OCI-LY1 (cell line): ENCODE data around the gene PBX3.

Source experiments
- H2AFZ ChIP-seq: fragments of 200-600 bp; sonication (generic), shearing (Covaris generic); 2 replicates; pipeline ENCODE4 v1.6.0; 2014; ENCODE audit warnings: antibody characterized with exemption, mild to moderate bottlenecking, low read length
- H3F3A ChIP-seq: fragments of 200-600 bp; sonication (generic), shearing (Covaris generic); 2 replicates; pipeline ENCODE4 v1.6.0; 2014; ENCODE audit warnings: mild to moderate bottlenecking, antibody characterized with exemption, low read length, moderate library complexity; ENCODE audit not compliant: insufficient read depth
- H3K27ac ChIP-seq: fragments of 200-600 bp; sonication (generic); 2 replicates; pipeline ENCODE4 v1.5.1; 2014; ENCODE audit warnings: low read length, mixed run types, mild to moderate bottlenecking, low read depth; ENCODE audit not compliant: poor library complexity, severe bottlenecking
- H3K27me3 ChIP-seq: fragments of 200-600 bp; sonication (generic); 2 replicates; pipeline ENCODE4 v1.6.0; 2014; ENCODE audit warnings: antibody characterized with exemption, mild to moderate bottlenecking, low read length, moderate library complexity; ENCODE audit not compliant: insufficient read depth
- H3K36me3 ChIP-seq: fragments of 200-600 bp; sonication (generic); 2 replicates; pipeline ENCODE4 v1.6.1; 2014; ENCODE audit warnings: mild to moderate bottlenecking, antibody characterized with exemption, low read length, moderate library complexity, mixed read lengths; ENCODE audit not compliant: insufficient read depth
- H3K4me1 ChIP-seq: fragments of 200-600 bp; sonication (generic); 2 replicates; pipeline ENCODE4 v1.5.1; 2014; ENCODE audit warnings: mild to moderate bottlenecking, low read length, moderate library complexity; ENCODE audit not compliant: insufficient read depth, severe bottlenecking
- H3K4me2 ChIP-seq: fragments of 200-600 bp; sonication (generic), shearing (Covaris generic); 2 replicates; pipeline ENCODE4 v1.6.1; 2014; ENCODE audit warnings: low read length
- H3K4me3 ChIP-seq: fragments of 200-600 bp; sonication (generic); 2 replicates; pipeline ENCODE4 v1.5.1; 2014; ENCODE audit warnings: low read length, low read depth, mild to moderate bottlenecking, mixed read lengths; ENCODE audit not compliant: poor library complexity, severe bottlenecking
- H3K79me2 ChIP-seq: fragments of 200-600 bp; shearing (Covaris generic); 2 replicates; pipeline ENCODE4 v1.6.1; 2016; ENCODE audit warnings: mixed run types, low read length, mixed read lengths; ENCODE audit not compliant: insufficient read depth
- H3K9ac ChIP-seq: fragments of 200-600 bp; sonication (generic), shearing (Covaris generic); 2 replicates; pipeline ENCODE4 v1.6.1; 2014; ENCODE audit warnings: mild to moderate bottlenecking, low read length, mixed read lengths
- H3K9me2 ChIP-seq: fragments of 200-600 bp; sonication (generic), shearing (Covaris generic); 2 replicates; pipeline ENCODE4 v1.6.1; 2014; ENCODE audit warnings: low read depth, mild to moderate bottlenecking, low read length, mixed read lengths
- H3K9me3 ChIP-seq: fragments of 200-600 bp; shearing (Covaris generic); 2 replicates; pipeline ENCODE4 v1.6.1; 2014; ENCODE audit warnings: low read length, mixed read lengths
- H4K20me1 ChIP-seq: fragments of 200-600 bp; sonication (generic), shearing (Covaris generic); 2 replicates; pipeline ENCODE4 v1.6.0; 2016; ENCODE audit warnings: mild to moderate bottlenecking, low read length; ENCODE audit not compliant: insufficient read depth
- EZH2 ChIP-seq: fragments of 200-600 bp; sonication (generic), shearing (Covaris generic); IDR thresholded peaks from 2 replicates; pipeline ENCODE4 v1.8.0; 2017; ENCODE audit warnings: borderline replicate concordance, mixed run types, mild to moderate bottlenecking, antibody characterized with exemption, low read length, moderate library complexity, mixed read lengths
- TF ChIP-seq, protein P1 (sequence below): fragments of 200-600 bp; sonication (generic), shearing (Covaris generic); IDR thresholded peaks from 2 replicates; pipeline ENCODE4 v1.5.1; 2017; ENCODE audit warnings: mild to moderate bottlenecking, antibody characterized with exemption, low read length, moderate library complexity, mixed read lengths

Gene PBX3

DNA sequence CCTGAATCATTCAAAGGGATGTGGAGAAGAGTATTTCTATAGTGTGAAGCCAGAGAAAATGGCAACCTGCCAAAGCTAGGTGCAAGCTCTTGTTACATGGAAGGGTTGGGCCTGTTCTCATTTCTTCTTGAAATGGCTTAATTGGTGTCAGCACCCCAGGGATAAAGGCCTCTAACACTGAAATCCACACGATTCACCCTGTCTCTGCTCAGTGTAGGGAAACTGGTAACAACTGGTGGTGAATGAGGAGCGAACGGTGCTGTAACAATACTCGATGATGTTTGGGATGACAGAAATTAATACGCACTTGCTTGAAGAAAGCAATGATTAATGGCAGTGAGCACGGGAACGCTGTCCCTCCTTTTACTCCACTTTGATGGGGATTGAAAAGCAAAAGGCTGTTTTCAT, 16.2 kb downstream of the PBX3 start:
- Histone ChIP-seq H3K9me2 (no peaks in the 10 kb centered on the region), H3K9ac (no peak overlapping the region), H3K4me3 (no peak overlapping the region), H3K9me3 (no peaks in the 10 kb centered on the region), H3F3A (0 out of 2 replicates have a peak, but pooled peaks cover 3% of the 10 kb centered on the region), H3K27me3 (no peaks in the 10 kb centered on the region), H3K4me2 (no peak overlapping the region), H3K27ac (no peak overlapping the region), H4K20me1 (no peaks in the 10 kb centered on the region), H3K79me2 (peaks cover 16% of the 10 kb centered on the region; the same call in 1 of the 2 replicates), H3K4me1 (peaks cover 30% of the 10 kb centered on the region), H2AFZ (no peak overlapping the region), H3K36me3 (no peaks in the 10 kb centered on the region)
- no peak for TF ChIP-seq EZH2
- TF ChIP-seq, protein P1, sequence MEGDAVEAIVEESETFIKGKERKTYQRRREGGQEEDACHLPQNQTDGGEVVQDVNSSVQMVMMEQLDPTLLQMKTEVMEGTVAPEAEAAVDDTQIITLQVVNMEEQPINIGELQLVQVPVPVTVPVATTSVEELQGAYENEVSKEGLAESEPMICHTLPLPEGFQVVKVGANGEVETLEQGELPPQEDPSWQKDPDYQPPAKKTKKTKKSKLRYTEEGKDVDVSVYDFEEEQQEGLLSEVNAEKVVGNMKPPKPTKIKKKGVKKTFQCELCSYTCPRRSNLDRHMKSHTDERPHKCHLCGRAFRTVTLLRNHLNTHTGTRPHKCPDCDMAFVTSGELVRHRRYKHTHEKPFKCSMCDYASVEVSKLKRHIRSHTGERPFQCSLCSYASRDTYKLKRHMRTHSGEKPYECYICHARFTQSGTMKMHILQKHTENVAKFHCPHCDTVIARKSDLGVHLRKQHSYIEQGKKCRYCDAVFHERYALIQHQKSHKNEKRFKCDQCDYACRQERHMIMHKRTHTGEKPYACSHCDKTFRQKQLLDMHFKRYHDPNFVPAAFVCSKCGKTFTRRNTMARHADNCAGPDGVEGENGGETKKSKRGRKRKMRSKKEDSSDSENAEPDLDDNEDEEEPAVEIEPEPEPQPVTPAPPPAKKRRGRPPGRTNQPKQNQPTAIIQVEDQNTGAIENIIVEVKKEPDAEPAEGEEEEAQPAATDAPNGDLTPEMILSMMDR: no peak

GRCh38 chr9:125764198-125764597, 17.0 kb downstream of the PBX3 start:
- Histone ChIP-seq H3K9me2 (no peaks in the 10 kb centered on the region), H3K27me3 (no peaks in the 10 kb centered on the region), H3K9me3 (no peaks in the 10 kb centered on the region), H3K79me2 (peaks cover 16% of the 10 kb centered on the region; the same call in 1 of the 2 replicates), H2AFZ (no peak overlapping the region), H3K36me3 (no peaks in the 10 kb centered on the region), H3K4me3 (no peak overlapping the region), H4K20me1 (no peaks in the 10 kb centered on the region), H3F3A (0 out of 2 replicates have a peak, but pooled peaks cover 3% of the 10 kb centered on the region), H3K27ac (no peak overlapping the region), H3K4me2 (no peak overlapping the region), H3K4me1 (peaks cover 22% of the 10 kb centered on the region), H3K9ac (no peak overlapping the region)
- TF ChIP-seq, protein P1: no peak
- TF ChIP-seq EZH2: no peak

DNA sequence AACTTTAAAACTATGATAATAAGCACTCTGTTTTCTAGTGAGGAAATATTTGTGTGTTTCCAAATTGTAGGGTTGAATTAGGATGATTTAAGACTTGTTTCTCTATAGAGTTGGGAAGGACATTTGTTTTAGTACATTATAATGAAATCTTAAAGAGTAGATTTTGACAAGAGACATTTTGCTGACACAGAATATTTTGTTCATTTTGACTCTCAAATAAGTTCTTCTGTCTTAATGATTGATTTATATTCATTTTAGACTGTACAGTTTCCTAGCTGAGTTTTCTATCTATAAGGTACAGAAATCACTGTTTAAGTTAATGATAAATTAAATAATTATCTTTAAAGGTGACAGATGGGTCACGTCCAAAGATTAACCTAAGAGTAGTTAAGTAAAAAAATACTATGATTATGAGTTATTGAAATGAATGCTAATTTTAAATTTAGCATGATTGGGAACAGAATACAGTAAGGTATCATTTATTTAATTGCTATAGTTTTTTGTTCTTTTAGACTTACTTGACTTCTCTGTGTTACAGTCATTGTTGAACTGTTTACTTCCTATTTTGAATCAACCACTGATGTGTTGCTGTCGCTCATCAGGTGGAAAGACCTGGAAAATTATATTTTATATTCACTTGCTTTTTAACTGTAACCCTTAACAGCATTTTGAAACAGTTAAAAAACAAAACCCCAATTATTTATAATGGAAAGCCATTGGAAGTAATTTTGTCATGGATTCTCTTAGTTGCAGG, 19.5 kb downstream of the PBX3 start:
- H3K79me2 ChIP-seq: peaks cover 9% of the 10 kb centered on the region; the same call in 1 of the 2 replicates
- no peaks in the 10 kb centered on the region for H3K9me2 ChIP-seq
- H3K27ac ChIP-seq: no peak overlapping the region

More for the DNA sequence above, 19.5 kb downstream of the PBX3 start:
- H4K20me1 ChIP-seq: no peaks in the 10 kb centered on the region
- no peaks in the 10 kb centered on the region; the same call in 1 of the 2 replicates for H3K36me3 ChIP-seq
- peaks cover 3% of the 10 kb centered on the region; the same call in 1 of the 2 replicates for H3F3A ChIP-seq
- no peaks in the 10 kb centered on the region for H3K27me3 ChIP-seq
- TF ChIP-seq, protein P1: no peak
- TF ChIP-seq EZH2: no peak
- no peak overlapping the region for H3K9ac ChIP-seq
- no peak overlapping the region for H3K4me2 ChIP-seq
- no peak overlapping the region for H2AFZ ChIP-seq
- peaks cover 3% of the 10 kb centered on the region for H3K4me1 ChIP-seq
- H3K9me3 ChIP-seq: no peaks in the 10 kb centered on the region
- no peak overlapping the region for H3K4me3 ChIP-seq
